Dedifferentiated amniotic fluid mesenchymal stem cell (primary cell): Measurements from ENCODE around the gene UBE2Q1.

ENCODE experiments used
- DNase-seq: peaks from one replicate; pipeline ENCODE4 v3.0.0-alpha.2; 2016; ENCODE audit errors: extremely low spot score

Gene UBE2Q1

DNA sequence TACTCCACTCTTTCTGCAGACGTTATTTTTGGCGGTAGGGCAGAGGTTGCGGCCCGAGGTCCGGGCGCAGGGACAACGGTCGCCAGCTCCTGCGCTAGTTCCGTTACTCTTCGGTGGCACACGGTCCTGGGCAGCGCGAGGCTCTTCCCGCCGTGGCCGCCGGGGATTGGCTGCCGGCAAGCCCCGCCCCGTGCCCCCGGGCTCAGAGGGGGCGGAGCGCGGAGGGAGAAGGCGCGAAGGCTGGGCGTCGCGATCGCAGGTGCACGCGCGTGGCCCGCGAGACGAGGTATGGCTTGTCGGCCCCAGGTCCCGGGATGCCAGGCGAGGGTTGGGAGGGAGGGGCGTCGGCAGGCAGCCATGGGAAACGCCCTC, 55.7 kb downstream of the UBE2Q1 start:
- no peak for DNase-seq

DNA sequence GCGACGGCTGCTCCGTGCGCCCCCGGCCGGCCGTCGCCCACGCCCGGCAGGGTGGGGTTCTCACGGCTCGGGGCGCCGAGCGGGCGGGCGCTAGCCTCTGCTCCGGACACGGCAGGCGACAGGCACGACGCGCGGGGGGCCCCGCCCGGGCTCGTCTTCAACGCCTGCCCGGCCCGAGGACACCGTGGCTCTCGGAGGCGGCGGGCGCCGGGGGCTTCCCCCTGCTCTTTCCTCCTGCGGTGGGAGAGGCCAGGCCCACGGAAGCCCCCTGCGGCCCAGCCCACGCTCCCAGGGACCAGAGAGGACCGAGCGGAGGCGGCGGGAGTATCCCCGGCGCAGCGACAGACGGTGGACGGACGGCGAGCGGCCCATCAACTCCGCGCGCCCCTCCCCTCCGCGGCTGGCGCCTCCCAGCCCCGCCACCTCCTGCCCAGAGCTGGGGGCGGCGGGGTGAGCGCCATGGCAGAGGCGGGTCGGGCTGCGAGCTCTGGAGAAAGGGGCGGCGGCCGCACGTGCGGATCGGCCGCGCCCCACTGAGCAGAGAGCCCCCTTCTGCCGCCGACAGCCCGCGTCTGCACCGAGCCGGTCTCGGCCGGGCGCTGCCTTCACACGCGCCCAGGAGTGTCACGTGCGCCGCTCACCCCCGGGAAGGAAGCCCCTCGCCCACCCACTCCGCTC, 56.3 kb downstream of the UBE2Q1 start, which contains the start of the genes SHE and TDRD10:
SHE (minus strand) TSS at position 347 of the 678 bp plus-strand sequence. CDS start 386 bp downstream, outside the sequence.
TDRD10 (plus strand) TSS at position 154 of the 678 bp plus-strand sequence. CDS start 4,685 bp downstream, outside the sequence.
- DNase-seq = no peak

DNA sequence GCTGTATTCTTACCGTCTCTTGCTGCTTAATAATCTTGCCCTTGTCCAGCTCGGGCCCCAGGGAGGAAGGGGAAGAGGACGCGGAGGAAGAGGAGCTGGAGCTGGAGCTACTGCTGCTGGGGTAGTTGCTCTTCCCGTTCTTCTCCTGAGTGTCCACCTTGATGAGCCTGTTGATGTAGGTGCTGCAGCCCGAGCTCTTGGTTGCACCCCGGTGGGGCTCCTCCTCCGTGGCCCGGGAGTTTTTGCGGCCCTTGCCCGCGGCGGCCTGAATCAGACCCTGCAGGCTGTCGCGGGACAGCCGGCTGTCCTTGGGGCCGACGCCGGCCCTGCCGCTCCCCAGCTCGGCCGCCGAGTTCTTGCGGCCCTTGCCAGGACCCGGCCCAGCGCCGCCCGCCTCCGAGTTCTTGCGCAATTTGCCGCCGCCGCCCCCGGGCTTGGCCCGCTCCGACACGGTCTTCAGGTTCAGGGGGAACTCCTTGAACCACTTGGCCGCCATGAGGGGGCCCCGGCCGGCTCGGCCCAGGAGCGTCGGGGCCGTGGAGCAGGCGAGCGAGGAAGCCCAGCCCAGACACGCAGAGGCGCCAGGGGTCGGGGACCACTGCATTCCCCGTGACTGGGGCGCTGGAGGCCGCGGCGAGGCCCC, 56.9 kb downstream of the UBE2Q1 start:
- DNase-seq = no peak

DNA sequence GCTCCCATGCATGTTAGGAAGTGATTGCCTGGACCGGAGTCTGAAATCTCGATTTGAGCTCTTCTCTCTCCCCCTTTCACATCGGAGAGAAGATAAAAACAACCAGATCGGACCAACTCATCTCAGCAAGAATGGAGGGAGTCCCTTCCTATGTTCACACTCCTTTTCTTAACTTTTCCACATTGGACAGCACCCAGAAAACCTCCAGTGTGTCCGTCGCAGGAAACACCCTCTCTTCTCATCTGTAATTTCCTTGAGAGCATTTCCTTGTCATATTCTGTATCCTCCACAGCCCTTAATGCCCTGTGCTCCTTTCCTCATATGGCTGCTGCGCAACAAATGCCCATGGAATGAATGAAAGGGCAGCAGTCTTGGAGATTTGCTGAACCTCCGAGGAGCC, 57.9 kb downstream of the UBE2Q1 start:
- DNase-seq = no peak

DNA sequence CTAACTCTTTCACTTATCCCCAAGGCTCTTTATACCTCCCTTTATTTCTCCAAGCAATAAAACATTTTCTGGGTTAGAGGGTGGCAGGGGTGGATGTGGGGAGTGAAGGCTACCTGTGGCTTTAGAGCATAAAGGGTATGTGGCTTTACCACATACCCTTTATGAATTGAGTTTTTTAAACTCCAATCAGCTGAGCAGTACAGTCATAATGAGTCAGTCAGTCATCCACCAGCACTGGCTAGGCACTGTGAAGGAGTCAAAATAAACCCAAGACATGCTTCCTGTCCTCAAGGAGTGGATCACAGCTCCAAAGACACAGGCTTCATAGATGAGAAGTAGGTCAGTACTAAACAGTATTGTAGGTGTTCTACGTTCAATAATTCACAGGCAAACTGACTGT, 59.0 kb downstream of the UBE2Q1 start:
- DNase-seq = no peak
